EL (cell line): ENCODE measurements around the gene CSTPP1.
A peak's percentile ranks its signal among the peaks of the same experiment; 100 is the strongest.

Experiments
- DNase-seq: peaks from one replicate; pipeline ENCODE4 v3.0.0-alpha.2; 2016

Gene CSTPP1

GRCh38 chr11:47144541-47144940 lies 208.0 kb downstream of the CSTPP1 start:
- DNase-seq: no peak

GRCh38 chr11:47147250-47147649 lies 210.7 kb downstream of the CSTPP1 start:
- DNase-seq: no peak

- no peak for DNase-seq
Observed at GRCh38 chr11:47147681-47148080, 211.1 kb downstream of the CSTPP1 start.

- no peak for DNase-seq
Observed at GRCh38 chr11:47148270-47148669, 211.7 kb downstream of the CSTPP1 start.

- peak; percentile 40 for DNase-seq
Observed at GRCh38 chr11:47148903-47149531, 212.5 kb downstream of the CSTPP1 start.

- DNase-seq: no peak
Observed at GRCh38 chr11:47149782-47150181, 213.2 kb downstream of the CSTPP1 start.

- no peak for DNase-seq
Observed at GRCh38 chr11:47152126-47152952, 215.8 kb downstream of the CSTPP1 start.

- DNase-seq: peak; percentile 76
Observed at GRCh38 chr11:47152953-47153950, 216.7 kb downstream of the CSTPP1 start.

- DNase-seq: no peak
Observed at GRCh38 chr11:47154616-47155570, 218.3 kb downstream of the CSTPP1 start.

- DNase-seq: no peak
Observed at GRCh38 chr11:47155879-47156278, 219.3 kb downstream of the CSTPP1 start.

- DNase-seq: no peak
Observed at GRCh38 chr11:47156333-47156732, 219.8 kb downstream of the CSTPP1 start.

- DNase-seq: no peak
Observed at GRCh38 chr11:47156951-47157350, 220.4 kb downstream of the CSTPP1 start.

- no peak for DNase-seq
Observed at GRCh38 chr11:47157805-47158204, 221.2 kb downstream of the CSTPP1 start.

GRCh38 chr11:47158242-47158641 lies 221.7 kb downstream of the CSTPP1 start:
- DNase-seq: no peak

- no peak for DNase-seq
Observed at GRCh38 chr11:47160753-47161133, 224.2 kb downstream of the CSTPP1 start.

- peak; percentile 70 for DNase-seq
Observed at GRCh38 chr11:47161134-47161854, 224.7 kb downstream of the CSTPP1 start.

GRCh38 chr11:47161890-47162289 lies 225.3 kb downstream of the CSTPP1 start:
- DNase-seq: no peak

GRCh38 chr11:47162426-47162825 lies 225.9 kb downstream of the CSTPP1 start:
- DNase-seq: no peak

GRCh38 chr11:47163193-47163592 lies 226.6 kb downstream of the CSTPP1 start:
- DNase-seq: no peak

- DNase-seq: no peak
Observed at GRCh38 chr11:47163898-47164297, 227.3 kb downstream of the CSTPP1 start.

GRCh38 chr11:47164321-47164720 lies 227.8 kb downstream of the CSTPP1 start:
- DNase-seq: no peak
